Measurements from ENCODE around the gene RNFT2. TPM values are rescaled to one million over a fixed set of nuclear protein-coding genes. Genes with fewer than 3 reads are reported as not detected.

Gene RNFT2
- total RNA-seq, 1 experiment from 2014 or later, result 12.3 TPM

- ChIA-PET CTCF (no interaction called here), POLR2A (no interaction called here)
- ATAC-seq (no peak), DNase-seq (ENCODE audit: low read depth, low spot score) (no peak)
- Histone ChIP-seq H3K4me1 (ENCODE audit: control insufficient read depth, insufficient read depth, low read length) (no peaks in the 10 kb centered on the region), H3K27ac (ENCODE audit: low read length) (no peak overlapping the region), H3K9me3 (ENCODE audit: control insufficient read depth, insufficient read depth, low read depth, low read length) (no peaks in the 10 kb centered on the region), H3K27me3 (ENCODE audit: control insufficient read depth, insufficient read depth, low read length) (no peaks in the 10 kb centered on the region), H3K4me3 (ENCODE audit: low read depth in 2 of 2, low read length in 2 of 2) (no peak overlapping the region), H3K36me3 (ENCODE audit: control insufficient read depth, insufficient read depth, low read length) (no peaks in the 10 kb centered on the region)
- no peak for TF ChIP-seq REST (IDR thresholded peaks at IDR 0.05; ENCODE audit: insufficient read depth in 1 of 2, low read depth in 2 of 2, low read length in 1 of 2)
- no peak for TF ChIP-seq SIN3A (IDR thresholded peaks at IDR 0.05; ENCODE audit: borderline replicate concordance, insufficient read depth, low read depth, low read length)
- TF ChIP-seq CTCF (IDR thresholded peaks at IDR 0.05), result no peak; the same call in 1 of the 2 replicates
- TF ChIP-seq POLR2AphosphoS5 (IDR thresholded peaks at IDR 0.05; ENCODE audit: low read depth, low read length), result no peak
- no peak for TF ChIP-seq TCF7L2 (IDR thresholded peaks at IDR 0.05; ENCODE audit: low read depth, low read length)
- BruUV-seq (replicated peaks), result no TSS peak
- in situ Hi-C loops (cut with HindIII; ENCODE audit: low pct_unique_long_range_greater_than_20kb, low sequenced_read_pairs), result no loop called here
- intact Hi-C loops (cut with micrococcal nuclease; ENCODE audit: unreplicated experiment), result no loop called here
Observed at GRCh38 chr12:116799955-116800354, 61.8 kb downstream of the RNFT2 start.

GRCh38 chr12:116800918-116801317 lies 62.8 kb downstream of the RNFT2 start:
- no peaks in the 10 kb centered on the region for H3K4me1 ChIP-seq (ENCODE audit: control insufficient read depth, insufficient read depth, low read length)
- H3K27me3 ChIP-seq (ENCODE audit: control insufficient read depth, insufficient read depth, low read length), result no peaks in the 10 kb centered on the region
- no peaks in the 10 kb centered on the region for H3K36me3 ChIP-seq (ENCODE audit: control insufficient read depth, insufficient read depth, low read length)
- intact Hi-C loops (cut with micrococcal nuclease; ENCODE audit: unreplicated experiment) (no loop called here), in situ Hi-C loops (cut with HindIII; ENCODE audit: low pct_unique_long_range_greater_than_20kb, low sequenced_read_pairs) (no loop called here)
- no TSS peak for BruUV-seq (replicated peaks)
- POLR2A ChIA-PET, result no interaction called here
- no peak overlapping the region for H3K4me3 ChIP-seq (ENCODE audit: low read depth in 2 of 2, low read length in 2 of 2)
- no peaks in the 10 kb centered on the region for H3K9me3 ChIP-seq (ENCODE audit: control insufficient read depth, insufficient read depth, low read depth, low read length)
- no peak for DNase-seq (ENCODE audit: low read depth, low spot score)
- ATAC-seq, result no peak
- H3K27ac ChIP-seq (ENCODE audit: low read length), result no peak overlapping the region
- CTCF ChIA-PET, result no interaction called here
- TF ChIP-seq CTCF (IDR thresholded peaks at IDR 0.05) (no peak), REST (IDR thresholded peaks at IDR 0.05; ENCODE audit: insufficient read depth in 1 of 2, low read depth in 2 of 2, low read length in 1 of 2) (no peak), TCF7L2 (IDR thresholded peaks at IDR 0.05; ENCODE audit: low read depth, low read length) (no peak), SIN3A (IDR thresholded peaks at IDR 0.05; ENCODE audit: borderline replicate concordance, insufficient read depth, low read depth, low read length) (no peak), POLR2AphosphoS5 (IDR thresholded peaks at IDR 0.05; ENCODE audit: low read depth, low read length) (no peak)

All from Panc1 (cell line).